ENCODE measurements around the gene CAV1. TPM values are rescaled to one million over a fixed set of nuclear protein-coding genes. Genes with fewer than 3 reads are reported as not detected.

The CAV1 gene
- total RNA-seq, 1 donor from 2014 or later: 127 TPM

DNA sequence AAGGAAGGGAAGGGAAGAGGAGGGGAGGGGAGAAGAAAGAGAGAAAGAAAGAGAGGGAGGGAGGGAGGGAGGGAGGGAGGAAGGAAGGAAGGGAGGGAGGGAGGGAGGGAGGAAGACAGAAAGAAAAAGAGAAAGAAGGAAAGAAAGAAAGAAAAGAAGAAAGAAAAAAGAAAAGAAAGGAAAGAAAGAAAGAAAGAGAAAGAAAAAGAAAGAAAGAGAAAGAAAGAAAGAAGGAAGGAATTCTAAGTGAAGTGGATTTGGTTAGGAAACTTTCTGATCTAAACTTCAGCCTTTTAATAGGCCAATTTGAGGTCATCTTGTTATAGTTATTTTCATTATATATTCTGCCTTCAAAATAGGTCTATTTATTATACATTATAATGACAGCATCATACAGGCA, 21.0 kb upstream of the CAV1 start:
- DNase-seq (ENCODE audit: low spot score): no peak

- no peak for DNase-seq (ENCODE audit: low spot score)
Measured at GRCh38 chr7:116505278-116505677, 19.6 kb upstream of the CAV1 start.

DNA sequence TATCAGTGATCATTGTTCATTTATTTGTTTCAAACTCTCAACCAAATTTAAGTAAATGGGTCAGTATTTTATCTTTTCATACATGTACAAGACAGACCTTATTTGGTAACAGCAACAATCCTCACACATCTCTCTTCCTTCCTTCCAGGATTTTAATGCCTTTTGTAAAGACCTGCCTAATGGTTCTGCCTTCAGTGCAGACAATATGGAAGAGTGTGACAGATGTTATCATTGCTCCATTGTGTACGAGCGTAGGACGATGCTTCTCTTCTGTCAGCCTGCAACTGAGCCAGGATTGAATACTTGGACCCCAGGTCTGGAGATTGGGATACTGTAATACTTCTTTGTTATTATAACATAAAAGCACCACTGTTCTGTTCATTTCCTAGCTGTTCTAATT, 19.0 kb upstream of the CAV1 start:
- no peak for DNase-seq (ENCODE audit: low spot score)

- DNase-seq (ENCODE audit: low spot score): no peak
Measured at GRCh38 chr7:116509982-116510579, 14.8 kb upstream of the CAV1 start.

GRCh38 chr7:116510795-116511194, 14.0 kb upstream of the CAV1 start:
- DNase-seq (ENCODE audit: low spot score): no peak

- DNase-seq (ENCODE audit: low spot score): no peak
Measured at GRCh38 chr7:116511552-116512519, 13.0 kb upstream of the CAV1 start.

GRCh38 chr7:116512520-116513188, 12.2 kb upstream of the CAV1 start:
- no peak for DNase-seq (ENCODE audit: low spot score)

DNA sequence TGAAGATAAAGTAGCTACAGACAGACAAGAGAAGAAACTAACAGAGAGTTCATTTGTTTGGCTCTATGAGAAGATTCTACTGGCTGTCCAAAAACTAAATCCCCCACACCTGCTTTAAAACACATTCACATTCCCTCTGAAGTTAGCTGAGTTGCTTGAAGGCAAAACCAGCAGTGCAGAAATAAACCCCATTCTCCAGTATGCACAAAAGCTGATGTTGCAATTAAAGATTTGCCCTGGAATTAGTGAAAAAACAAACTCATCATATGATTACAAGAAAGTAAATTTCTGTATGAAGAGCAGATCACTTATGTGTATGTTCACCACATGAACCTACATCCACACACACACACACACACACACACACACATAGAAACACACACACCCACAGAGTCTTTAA, 9.3 kb upstream of the CAV1 start:
- no peak for DNase-seq (ENCODE audit: low spot score)

GRCh38 chr7:116516324-116516723, 8.5 kb upstream of the CAV1 start:
- no peak for DNase-seq (ENCODE audit: low spot score)

DNA sequence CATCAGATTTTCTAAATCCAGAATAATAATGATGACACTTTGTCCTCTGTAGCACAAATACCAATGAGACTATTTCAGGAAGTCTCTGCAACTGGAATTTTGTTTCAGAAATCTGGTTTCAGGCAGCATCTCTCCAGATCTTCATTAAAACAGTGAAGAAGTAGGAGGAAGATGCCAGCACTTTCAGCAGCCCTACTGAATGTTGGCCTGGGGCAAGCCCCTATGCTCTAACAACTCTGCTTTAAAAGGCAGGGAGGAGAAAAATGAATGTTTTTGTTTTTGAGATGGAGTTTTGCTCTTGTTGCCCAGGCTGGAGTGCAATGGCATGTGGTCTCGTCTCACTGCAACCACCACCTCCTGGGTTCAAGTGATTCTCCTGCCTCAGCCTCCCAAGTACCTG, 7.2 kb upstream of the CAV1 start:
- no peak for DNase-seq (ENCODE audit: low spot score)

- no peak for DNase-seq (ENCODE audit: low spot score)
Measured at GRCh38 chr7:116518961-116519360, 5.9 kb upstream of the CAV1 start.

DNA sequence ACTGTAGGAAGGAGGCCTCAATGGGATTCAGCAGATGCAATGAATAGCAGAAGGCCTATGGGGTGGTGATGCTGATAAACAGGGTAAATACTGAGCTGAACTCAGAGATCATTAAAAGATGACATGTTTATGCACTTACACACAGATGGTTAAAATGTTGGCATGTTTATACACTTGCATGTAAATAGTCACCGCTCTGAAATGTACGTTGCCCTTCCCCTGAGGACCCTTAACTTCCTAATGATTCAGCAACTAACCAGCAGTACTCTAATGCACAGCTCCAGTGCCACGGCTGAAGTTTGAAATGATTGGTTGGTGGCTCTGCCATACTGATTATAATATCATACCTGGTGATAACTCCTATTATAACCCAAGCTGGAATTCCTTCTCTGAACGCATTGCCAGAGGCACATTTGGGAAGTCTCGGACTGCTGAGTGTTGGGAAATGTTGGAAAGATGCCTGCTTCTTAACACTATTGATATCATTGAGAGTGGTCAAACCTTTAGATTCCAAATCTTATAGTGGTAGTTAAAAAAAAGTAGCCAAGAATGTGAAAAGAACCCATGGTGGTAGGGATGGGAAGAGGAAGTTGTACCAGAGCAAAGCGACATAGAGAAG, 3.7 kb upstream of the CAV1 start:
- no peak for DNase-seq (ENCODE audit: low spot score)

GRCh38 chr7:116522247-116522646, 2.6 kb upstream of the CAV1 start:
- no peak for DNase-seq (ENCODE audit: low spot score)

DNA sequence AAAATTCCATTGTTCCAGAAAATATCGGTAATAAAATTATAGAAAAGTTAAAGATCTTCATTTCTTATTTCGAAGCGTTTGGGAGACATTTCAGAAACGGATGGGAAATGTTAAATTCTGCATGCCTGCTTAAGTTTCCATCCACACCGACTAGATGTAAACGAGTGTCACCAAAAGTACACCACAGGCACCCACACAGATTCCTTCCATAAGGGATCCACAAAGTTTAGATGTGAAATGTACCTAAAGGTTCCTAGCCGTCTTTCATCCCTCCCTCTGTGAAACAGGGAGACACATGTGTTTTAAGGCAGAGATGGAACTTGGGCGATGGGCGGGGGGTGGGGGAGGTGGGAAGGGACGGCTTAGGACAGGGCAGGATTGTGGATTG, 621 bp upstream of the CAV1 start:
- no peak for DNase-seq (ENCODE audit: low spot score)

DNA sequence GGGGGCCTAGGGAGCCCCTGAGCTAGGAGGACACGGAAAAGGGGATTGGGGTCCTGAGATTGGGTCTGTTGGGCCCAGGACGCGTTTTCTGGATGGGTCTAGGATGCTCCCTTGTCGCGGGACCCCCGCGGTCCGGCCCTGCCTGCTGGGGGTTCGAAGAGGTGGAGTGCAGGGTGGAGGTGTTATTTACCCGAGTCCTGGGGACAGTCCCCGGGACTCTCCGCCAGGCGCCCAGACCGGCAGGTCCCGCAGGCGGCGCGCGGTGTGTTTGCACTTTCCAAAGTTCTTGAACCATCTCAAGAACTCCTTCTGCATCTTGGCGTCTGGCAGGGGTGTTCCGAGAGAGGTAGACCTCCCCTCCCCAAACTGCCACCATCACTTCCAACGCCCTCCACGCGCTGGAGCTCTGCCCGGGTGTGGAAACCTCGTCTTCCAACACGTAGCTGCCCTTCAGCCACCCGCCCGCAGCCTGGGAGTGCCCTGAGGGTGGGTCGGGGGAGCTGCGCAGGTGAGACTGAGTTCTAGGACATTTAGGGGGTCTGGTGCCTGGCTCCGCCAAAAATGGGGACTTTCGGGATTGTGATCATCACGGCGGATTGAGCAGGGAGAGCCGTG, 569 bp downstream of the CAV1 start:
- DNase-seq (ENCODE audit: low spot score): peak; percentile 53

DNA sequence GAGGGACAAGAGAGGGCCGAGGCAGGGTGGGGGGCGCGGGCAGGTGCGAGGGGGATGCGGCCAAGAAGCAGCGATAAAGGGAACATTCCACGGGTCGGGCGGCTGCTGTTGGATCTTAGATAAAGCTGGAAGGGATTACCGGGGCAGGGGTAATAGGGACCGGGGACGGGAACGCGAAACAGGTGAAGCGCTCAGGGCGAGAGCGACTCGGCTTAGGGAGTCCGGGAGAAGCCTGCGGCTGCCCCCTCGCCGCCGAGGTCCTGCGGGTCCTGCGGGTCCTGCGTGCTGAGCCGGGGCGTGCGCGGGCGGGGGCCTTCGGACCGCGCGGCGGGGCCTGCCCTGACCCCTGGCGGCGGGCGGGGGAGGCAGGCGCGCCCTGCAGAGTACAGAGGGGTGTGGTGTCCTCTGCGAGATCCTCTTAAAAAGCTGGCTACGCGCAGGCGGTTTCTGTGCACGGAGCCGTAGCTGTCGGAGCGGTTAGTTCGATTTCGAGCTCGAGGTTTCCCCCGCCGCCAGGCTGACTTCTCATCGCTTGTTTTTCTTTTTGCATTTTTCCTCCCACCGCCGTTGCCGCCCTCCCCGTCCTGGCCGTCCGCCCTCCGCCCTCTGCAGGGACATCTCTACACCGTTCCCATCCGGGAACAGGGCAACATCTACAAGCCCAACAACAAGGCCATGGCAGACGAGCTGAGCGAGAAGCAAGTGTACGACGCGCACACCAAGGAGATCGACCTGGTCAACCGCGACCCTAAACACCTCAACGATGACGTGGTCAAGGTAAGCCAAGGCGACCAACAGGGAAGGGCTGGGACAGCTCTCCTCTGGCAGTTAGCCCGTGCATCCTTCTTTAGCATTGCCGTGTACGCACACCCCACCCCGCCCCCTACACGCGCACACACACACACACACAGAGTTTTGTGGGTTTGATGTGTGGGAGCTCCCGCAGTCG, 1.4 kb downstream of the CAV1 start:
- peak; percentile 80 for DNase-seq (ENCODE audit: low spot score)

DNA sequence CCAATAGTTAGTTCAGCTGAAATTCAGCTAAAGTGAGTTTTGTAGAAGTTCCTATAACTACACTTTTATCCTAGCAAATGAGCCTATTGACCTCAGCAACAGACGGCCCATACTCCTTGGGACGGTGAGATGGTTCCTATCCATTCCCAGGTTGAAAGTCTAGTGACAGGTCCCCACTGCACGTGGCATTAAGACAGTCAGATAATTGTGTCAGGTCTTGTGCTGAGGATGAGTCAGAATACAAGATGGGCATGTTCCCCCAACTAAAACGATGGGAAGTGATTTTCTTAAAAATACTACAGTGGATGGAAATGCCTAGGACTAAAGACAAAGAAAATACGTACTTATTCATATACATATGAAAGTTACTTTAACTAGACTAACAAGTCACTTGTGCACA, 2.1 kb downstream of the CAV1 start:
- DNase-seq (ENCODE audit: low spot score): no peak

DNA sequence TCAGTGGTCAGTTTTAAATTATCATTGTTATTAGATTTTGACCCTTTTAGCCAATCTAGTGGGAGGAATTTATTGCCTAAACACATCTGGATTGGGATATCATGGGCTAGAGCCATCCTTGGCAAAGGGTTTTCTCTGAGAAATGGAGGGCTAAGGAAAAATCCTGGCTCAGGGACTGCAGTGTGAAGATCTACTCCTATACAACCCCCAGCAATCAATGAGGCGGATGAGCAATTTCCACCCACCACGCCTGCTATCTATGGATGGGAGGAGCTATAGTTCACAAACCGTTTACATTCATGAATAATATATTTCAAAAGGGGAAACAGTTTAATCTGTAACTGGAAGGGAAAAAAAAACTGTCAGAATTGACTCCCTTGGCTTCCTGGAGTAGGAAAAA, 2.7 kb downstream of the CAV1 start:
- no peak for DNase-seq (ENCODE audit: low spot score)

- DNase-seq (ENCODE audit: low spot score): peak; percentile 45
Measured at GRCh38 chr7:116528008-116528789, 3.4 kb downstream of the CAV1 start.

GRCh38 chr7:116529250-116529649, 4.4 kb downstream of the CAV1 start:
- no peak for DNase-seq (ENCODE audit: low spot score)
